Kasumi-1 (cell line): Measurements from ENCODE around the gene SLC7A1.

Source experiments
- DNase-seq, 2 experiments: peaks; one replicate each; lab custom pipeline; 2025; lab: John Stamatoyannopoulos, UW

The SLC7A1 gene

GRCh38 chr13:29583073-29583785 lies 12.3 kb downstream of the SLC7A1 start:
- DNase-seq, result no peak

GRCh38 chr13:29582171-29582570 lies 13.3 kb downstream of the SLC7A1 start:
- DNase-seq, result no peak

GRCh38 chr13:29581666-29582065 lies 13.8 kb downstream of the SLC7A1 start:
- no peak for DNase-seq

GRCh38 chr13:29579094-29579493 lies 16.4 kb downstream of the SLC7A1 start:
- no peak for DNase-seq

GRCh38 chr13:29578300-29579085 lies 17.0 kb downstream of the SLC7A1 start:
- no peak for DNase-seq

GRCh38 chr13:29577136-29578051 lies 18.1 kb downstream of the SLC7A1 start:
- DNase-seq, result no peak

- no peak for DNase-seq
Measured at GRCh38 chr13:29576581-29576980, 18.9 kb downstream of the SLC7A1 start.

GRCh38 chr13:29575098-29575497 lies 20.4 kb downstream of the SLC7A1 start:
- no peak for DNase-seq

- peak; percentile 66 to 71 for DNase-seq
Measured at GRCh38 chr13:29573190-29573589, 22.3 kb downstream of the SLC7A1 start.

GRCh38 chr13:29572575-29572974 lies 22.9 kb downstream of the SLC7A1 start:
- no peak for DNase-seq

GRCh38 chr13:29571876-29572570 lies 23.5 kb downstream of the SLC7A1 start:
- DNase-seq, result no peak

- no peak for DNase-seq
Measured at GRCh38 chr13:29570051-29570654, 25.3 kb downstream of the SLC7A1 start.

GRCh38 chr13:29569253-29570050 lies 26.0 kb downstream of the SLC7A1 start:
- DNase-seq, result no peak

- DNase-seq, result no peak
Measured at GRCh38 chr13:29568731-29569130, 26.8 kb downstream of the SLC7A1 start.

GRCh38 chr13:29567411-29567810 lies 28.1 kb downstream of the SLC7A1 start:
- no peak for DNase-seq

- no peak for DNase-seq
Measured at GRCh38 chr13:29566206-29566605, 29.3 kb downstream of the SLC7A1 start.

- no peak for DNase-seq
Measured at GRCh38 chr13:29564818-29565217, 30.7 kb downstream of the SLC7A1 start.

GRCh38 chr13:29564373-29564772 lies 31.1 kb downstream of the SLC7A1 start:
- no peak for DNase-seq

- DNase-seq, result no peak
Measured at GRCh38 chr13:29563941-29564340, 31.5 kb downstream of the SLC7A1 start.

- DNase-seq, result no peak
Measured at GRCh38 chr13:29562786-29563438, 32.6 kb downstream of the SLC7A1 start.
